Measurements from ENCODE around the gene PPP1R9B. TPM values are rescaled to one million over a fixed set of nuclear protein-coding genes. Genes with fewer than 3 reads are reported as not detected.
A peak's percentile ranks its signal among the peaks of the same experiment; 100 is the strongest.

PPP1R9B gene
- total RNA-seq, 1 donor from 2014 or later, result 51.5 TPM

- H3K36me3 Mint-ChIP-seq, result no peaks in the 10 kb centered on the region
- peaks cover 9% of the 10 kb centered on the region for H3K4me1 Mint-ChIP-seq (ENCODE audit: unreplicated experiment)
- no peak overlapping the region for H3K4me3 Mint-ChIP-seq
- no peak for TF ChIP-seq CTCF (conservative IDR thresholded peaks at IDR 0.05)
- H3K27ac Mint-ChIP-seq, result no peak overlapping the region
- no peaks in the 10 kb centered on the region for H3K9me3 Mint-ChIP-seq
- no peak for DNase-seq (ENCODE audit: extremely low spot score, unreplicated experiment)
- no peaks in the 10 kb centered on the region for H3K27me3 Mint-ChIP-seq
These were observed 59.2 kb downstream of the PPP1R9B start for GRCh38 chr17:50090971-50091917.

GRCh38 chr17:50090071-50090470 is 60.4 kb downstream of the PPP1R9B start:
- TF ChIP-seq CTCF (conservative IDR thresholded peaks at IDR 0.05), result no peak
- Mint-ChIP-seq H3K4me3 (no peak overlapping the region), H3K9me3 (no peaks in the 10 kb centered on the region), H3K4me1 (ENCODE audit: unreplicated experiment) (peaks cover 6% of the 10 kb centered on the region), H3K36me3 (no peaks in the 10 kb centered on the region), H3K27me3 (no peaks in the 10 kb centered on the region), H3K27ac (no peak overlapping the region)
- no peak for DNase-seq (ENCODE audit: extremely low spot score, unreplicated experiment)

GRCh38 chr17:50088952-50089825 is 61.3 kb downstream of the PPP1R9B start:
- Mint-ChIP-seq H3K27me3 (no peaks in the 10 kb centered on the region), H3K4me3 (no peak overlapping the region), H3K27ac (no peak overlapping the region), H3K9me3 (no peaks in the 10 kb centered on the region), H3K4me1 (ENCODE audit: unreplicated experiment) (peaks cover 2% of the 10 kb centered on the region), H3K36me3 (no peaks in the 10 kb centered on the region)
- TF ChIP-seq CTCF (conservative IDR thresholded peaks at IDR 0.05), result no peak
- no peak for DNase-seq (ENCODE audit: extremely low spot score, unreplicated experiment)

GRCh38 chr17:50087912-50088405 is 62.5 kb downstream of the PPP1R9B start:
- Mint-ChIP-seq H3K4me1 (ENCODE audit: unreplicated experiment) (no peaks in the 10 kb centered on the region), H3K4me3 (no peak overlapping the region), H3K9me3 (no peaks in the 10 kb centered on the region), H3K27me3 (no peaks in the 10 kb centered on the region), H3K27ac (no peak overlapping the region), H3K36me3 (no peaks in the 10 kb centered on the region)
- DNase-seq (ENCODE audit: extremely low spot score, unreplicated experiment), result no peak
- no peak for TF ChIP-seq CTCF (conservative IDR thresholded peaks at IDR 0.05)

GRCh38 chr17:50087246-50087911 is 63.1 kb downstream of the PPP1R9B start:
- H3K4me1 Mint-ChIP-seq (ENCODE audit: unreplicated experiment), result no peaks in the 10 kb centered on the region
- H3K27me3 Mint-ChIP-seq, result no peaks in the 10 kb centered on the region
- H3K4me3 Mint-ChIP-seq, result no peak overlapping the region
- H3K36me3 Mint-ChIP-seq, result no peaks in the 10 kb centered on the region
- no peak for DNase-seq (ENCODE audit: extremely low spot score, unreplicated experiment)
- peak; percentile 97 for TF ChIP-seq CTCF (conservative IDR thresholded peaks at IDR 0.05)
- H3K9me3 Mint-ChIP-seq, result no peaks in the 10 kb centered on the region
- H3K27ac Mint-ChIP-seq, result no peak overlapping the region

Measured in type B pancreatic cell (in vitro differentiated cells).